SK-N-MC (cell line): Measurements from ENCODE around the gene KCNC3.

ENCODE experiments used
- EZH2 ChIP-seq: fragments of 200-600 bp; sonication (generic); IDR thresholded peaks from one replicate; pipeline ENCODE4 v1.6.1; 2017; ENCODE audit warnings: antibody characterized with exemption
- POLR2AphosphoS5 ChIP-seq: IDR thresholded peaks from 2 replicates; pipeline ENCODE4 v1.6.1; 2012; ENCODE audit warnings: mild to moderate bottlenecking, low read depth, low read length, borderline replicate concordance

- no peak for TF ChIP-seq EZH2
- no peak for TF ChIP-seq POLR2AphosphoS5
Observed at GRCh38 chr19:50285833-50286232, 43.3 kb downstream of the KCNC3 start.
